Stimulated activated naive B cell treated with anti-CD40 and anti-IgM and Interleukin-4, amounts not matched to agents 10 μg/mL and 1 μg/mL and 100 μg/mL, for 72 hours (primary cell): ENCODE data around the gene CEP72.

Experiments used
- ATAC-seq, 2 donors: fragments of 150-1000 bp; cut with Tn5 transposase; replicated peaks; 2 replicates each; pipeline ENCODE4 v1.10.0; 2021; ENCODE audit warnings: moderate library complexity in 1 of 2
- DNase-seq: peaks from one replicate; pipeline ENCODE4 v3.0.0; 2021
- H3K27ac Mint-ChIP-seq: one replicate; pipeline ENCODE4 v1.8.0; 2022; ENCODE audit warnings: mild to moderate bottlenecking, mixed read lengths
- H3K27me3 Mint-ChIP-seq, 2 donors: one replicate each; pipeline ENCODE4 v1.8.0; 2022; ENCODE audit warnings: mixed read lengths in 2 of 2
- H3K36me3 Mint-ChIP-seq, 2 donors: one replicate each; pipeline ENCODE4 v1.8.0; 2022; ENCODE audit warnings: mixed read lengths in 2 of 2, mild to moderate bottlenecking in 1 of 2
- H3K4me1 Mint-ChIP-seq, 2 donors: one replicate each; pipeline ENCODE4 v1.8.0; 2022; ENCODE audit warnings: mixed read lengths in 2 of 2, mild to moderate bottlenecking in 1 of 2
- H3K4me3 Mint-ChIP-seq, 2 donors: one replicate each; pipeline ENCODE4 v1.8.0; 2022; ENCODE audit warnings: mild to moderate bottlenecking in 2 of 2, mixed read lengths in 2 of 2, moderate library complexity in 1 of 2
- H3K9me3 Mint-ChIP-seq, 2 donors: one replicate each; pipeline ENCODE4 v1.8.0; 2022; ENCODE audit warnings: mixed read lengths in 2 of 2, mild to moderate bottlenecking in 1 of 2

Gene CEP72, protein sequence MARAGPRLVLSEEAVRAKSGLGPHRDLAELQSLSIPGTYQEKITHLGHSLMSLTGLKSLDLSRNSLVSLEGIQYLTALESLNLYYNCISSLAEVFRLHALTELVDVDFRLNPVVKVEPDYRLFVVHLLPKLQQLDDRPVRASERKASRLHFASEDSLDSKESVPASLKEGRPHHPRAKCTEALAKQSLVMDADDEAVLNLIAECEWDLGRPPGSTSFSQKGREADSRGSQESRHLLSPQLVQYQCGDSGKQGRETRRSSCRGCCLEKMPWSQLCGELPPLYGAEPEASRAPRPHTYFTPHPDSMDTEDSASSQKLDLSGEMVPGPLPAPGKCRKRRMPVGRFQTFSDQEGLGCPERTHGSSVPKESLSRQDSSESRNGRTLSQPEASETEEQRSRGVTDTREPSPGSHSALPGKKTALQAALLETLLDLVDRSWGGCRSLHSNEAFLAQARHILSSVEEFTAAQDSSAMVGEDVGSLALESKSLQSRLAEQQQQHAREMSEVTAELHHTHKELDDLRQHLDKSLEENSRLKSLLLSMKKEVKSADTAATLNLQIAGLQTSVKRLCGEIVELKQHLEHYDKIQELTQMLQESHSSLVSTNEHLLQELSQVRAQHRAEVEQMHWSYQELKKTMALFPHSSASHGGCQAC

DNA sequence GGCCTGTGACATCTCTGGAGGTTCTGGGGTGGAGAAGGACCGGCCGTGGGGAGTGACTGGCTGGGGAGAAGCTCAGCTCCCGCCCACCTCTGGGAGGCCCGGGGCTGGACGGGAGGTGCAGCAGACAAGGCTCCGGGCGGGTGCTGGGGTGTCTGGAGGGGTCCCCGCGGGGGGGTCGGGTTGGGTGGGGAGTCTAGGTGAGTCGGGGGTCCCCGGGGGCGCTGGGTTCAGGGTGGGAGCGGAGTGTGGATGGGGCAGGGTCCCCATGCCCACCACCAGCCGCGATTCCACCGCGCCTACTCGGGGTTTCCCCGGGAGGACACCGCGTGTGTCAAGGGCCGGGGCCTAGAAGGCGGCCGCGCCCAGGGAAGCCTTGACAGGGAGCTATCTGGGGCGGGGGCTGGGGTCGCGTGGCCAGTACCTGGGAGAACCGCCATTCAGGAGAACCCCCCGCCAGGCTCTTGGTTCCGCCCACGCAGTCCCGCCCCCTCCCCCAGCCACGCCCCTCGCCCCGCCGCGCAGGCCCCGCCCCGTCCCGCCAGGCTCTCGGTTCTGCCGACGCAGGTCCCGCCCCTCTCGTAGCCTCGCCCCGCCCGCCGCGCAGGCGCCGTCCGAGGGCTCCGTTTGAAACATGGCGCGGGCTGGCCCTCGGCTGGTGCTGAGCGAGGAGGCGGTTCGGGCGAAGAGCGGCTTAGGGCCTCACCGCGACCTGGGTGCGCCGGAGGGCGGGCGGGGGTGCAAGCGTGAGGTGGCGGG is at the start of gene CEP72:
Gene CEP72, plus strand, starts transcription at position 610 of the 756 bp plus-strand sequence. Its CDS starts 22 bp downstream, at position 632.
- Mint-ChIP-seq H3K9me3 (peaks cover 4 to 8% of the 10 kb centered on the region in 2 donors), H3K4me1 (peaks cover 44 to 68% of the 10 kb centered on the region in 2 donors), H3K27ac (peak within 1 kb of the TSS; percentile 91), H3K4me3 (peak within 1 kb of the TSS; percentile 86 to 91), H3K27me3 (peaks cover 32 to 36% of the 10 kb centered on the region in 2 donors), H3K36me3 (peaks cover 23 to 26% of the 10 kb centered on the region in 2 donors)
- ATAC-seq: peak; percentile 86 to 91
- peak; percentile 83 for DNase-seq

DNA sequence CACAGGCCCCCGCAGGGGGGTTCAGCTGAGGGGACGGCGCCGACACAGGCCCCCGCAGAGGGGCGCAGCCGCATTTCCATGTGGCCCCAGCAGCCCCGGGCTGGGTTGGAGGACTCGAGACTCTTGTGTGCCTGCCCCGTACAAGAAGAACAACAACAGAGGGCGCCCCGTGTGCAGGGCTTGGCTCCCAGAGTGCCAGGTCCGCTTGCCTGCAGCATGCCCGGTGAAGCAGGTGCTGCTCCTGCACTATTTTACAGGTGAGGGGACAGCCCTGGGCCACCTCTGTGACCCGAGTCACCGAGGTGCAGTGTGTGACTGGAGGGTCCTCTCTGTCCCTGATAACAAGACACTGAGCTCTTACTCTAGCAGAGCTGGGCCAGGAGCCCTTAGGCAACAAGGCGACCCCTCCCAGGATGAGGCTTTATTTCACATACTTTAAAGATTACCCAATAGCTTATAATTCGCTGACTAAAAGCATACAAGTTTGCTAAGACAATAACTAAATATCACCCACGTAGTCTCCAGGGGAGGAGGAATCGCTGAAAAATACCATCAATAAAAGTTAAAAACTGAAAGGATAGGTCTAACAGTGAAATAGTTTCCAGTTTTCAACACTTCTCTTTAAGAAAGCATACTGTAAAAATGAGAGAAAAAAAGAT is 46.2 kb upstream of the CEP72 start:
- peaks cover 24 to 56% of the 10 kb centered on the region in 2 donors for H3K27me3 Mint-ChIP-seq
- no peak overlapping the region for H3K4me3 Mint-ChIP-seq
- peaks cover 0 to 8% of the 10 kb centered on the region in 2 donors for H3K9me3 Mint-ChIP-seq
- DNase-seq (no peak), ATAC-seq (no peak)
- no peak overlapping the region for H3K27ac Mint-ChIP-seq
- no peaks in the 10 kb centered on the region for H3K36me3 Mint-ChIP-seq
- H3K4me1 Mint-ChIP-seq: peaks cover 8 to 10% of the 10 kb centered on the region in 2 donors

DNA sequence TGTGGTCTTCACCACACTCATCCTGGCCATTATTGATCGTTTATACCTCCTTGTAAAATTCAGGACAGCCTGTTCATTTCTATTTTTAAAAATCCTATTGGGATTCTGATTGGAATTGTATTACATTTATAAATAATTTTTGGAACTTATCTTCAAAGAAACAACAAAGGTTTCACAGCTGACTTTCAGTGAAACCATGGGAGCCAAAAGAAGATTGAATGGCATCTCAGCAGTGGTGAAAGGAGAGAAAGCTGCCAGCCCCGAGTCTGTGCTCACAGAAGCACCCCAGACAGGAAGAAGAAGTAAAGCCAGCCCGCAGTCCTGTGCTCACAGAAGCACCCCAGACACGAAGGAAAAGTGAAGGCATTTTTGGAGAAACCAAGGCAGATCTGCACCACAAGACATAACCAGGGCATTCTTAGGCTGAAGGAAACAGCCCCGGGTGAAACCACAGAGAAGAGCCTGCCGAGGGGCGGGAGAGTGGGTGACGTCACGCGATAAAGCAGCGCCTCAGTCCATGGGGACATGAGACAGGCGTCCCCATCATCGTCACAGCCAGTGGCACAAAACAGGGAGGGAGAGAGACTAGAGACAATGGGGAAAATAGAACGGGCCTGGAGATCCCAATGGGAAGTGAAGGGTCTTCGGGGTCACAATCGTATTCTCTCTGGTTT is 45.4 kb upstream of the CEP72 start:
- Mint-ChIP-seq H3K4me1 (peaks cover 8 to 10% of the 10 kb centered on the region in 2 donors), H3K9me3 (peaks cover 0 to 8% of the 10 kb centered on the region in 2 donors), H3K27ac (no peak overlapping the region), H3K4me3 (no peak overlapping the region), H3K27me3 (peaks cover 24 to 56% of the 10 kb centered on the region in 2 donors), H3K36me3 (no peaks in the 10 kb centered on the region)
- no peak for ATAC-seq
- no peak for DNase-seq

DNA sequence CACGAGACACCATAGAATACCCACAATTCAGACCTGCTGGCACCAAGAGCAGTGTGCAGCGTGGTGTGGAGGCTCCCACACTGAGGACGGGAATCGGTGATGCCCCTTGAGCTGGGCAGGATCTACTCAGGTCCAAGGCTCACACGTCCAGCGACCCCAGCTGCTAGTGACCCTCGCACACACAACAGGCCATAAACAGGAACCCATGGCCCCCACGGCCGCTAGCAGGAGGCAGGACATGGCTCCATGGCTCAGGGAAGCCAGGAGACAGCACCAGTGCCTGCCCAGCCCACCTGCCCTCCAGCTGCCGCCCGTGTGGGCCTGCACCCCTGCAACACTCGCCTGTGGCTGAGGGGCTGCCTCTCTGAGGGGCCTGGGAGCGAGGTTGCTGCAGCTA is 44.5 kb upstream of the CEP72 start:
- H3K27me3 Mint-ChIP-seq: peaks cover 24 to 65% of the 10 kb centered on the region in 2 donors
- H3K4me1 Mint-ChIP-seq: peaks cover 10 to 11% of the 10 kb centered on the region in 2 donors
- H3K9me3 Mint-ChIP-seq: peaks cover 0 to 8% of the 10 kb centered on the region in 2 donors
- no peak overlapping the region for H3K4me3 Mint-ChIP-seq
- no peak for DNase-seq
- H3K27ac Mint-ChIP-seq: no peak overlapping the region
- H3K36me3 Mint-ChIP-seq: no peaks in the 10 kb centered on the region
- no peak for ATAC-seq

DNA sequence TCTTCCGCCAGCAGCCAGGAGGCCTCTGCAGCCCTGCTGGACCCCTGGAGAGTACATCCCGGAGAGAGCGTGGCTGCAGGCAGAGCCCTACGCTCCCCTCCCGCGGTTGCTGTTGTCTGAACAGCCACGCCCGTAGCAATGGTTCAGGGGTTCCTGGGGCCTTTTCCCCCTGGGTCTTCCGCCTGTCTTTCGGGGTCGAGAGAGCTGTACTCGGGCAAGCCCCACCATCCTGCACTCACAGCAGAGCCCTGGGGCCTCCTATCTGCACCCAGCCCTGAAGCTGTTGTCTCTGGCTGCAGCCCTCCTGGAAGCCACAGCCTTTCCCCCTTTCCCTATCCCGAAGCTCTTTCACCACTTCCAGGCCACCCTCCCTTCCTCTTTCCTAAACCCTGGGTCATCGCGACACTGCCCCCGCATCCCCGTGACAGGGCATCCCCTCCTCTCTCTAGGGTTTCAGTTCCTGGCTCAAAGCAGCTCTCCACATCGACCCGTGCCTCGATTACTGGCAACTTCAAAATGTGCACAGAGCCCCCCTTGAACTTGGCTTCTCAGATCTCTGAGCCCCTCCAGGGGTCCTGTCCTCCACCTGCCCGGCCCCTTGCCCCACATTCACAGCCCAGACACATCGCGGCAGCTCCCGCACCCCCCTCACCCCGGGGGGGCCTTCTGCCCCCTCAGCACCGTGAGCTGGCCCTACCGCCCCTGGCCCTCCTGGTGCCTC is 43.9 kb upstream of the CEP72 start:
- Mint-ChIP-seq H3K27ac (no peak overlapping the region), H3K9me3 (peaks cover 0 to 8% of the 10 kb centered on the region in 2 donors), H3K27me3 (peaks cover 24 to 70% of the 10 kb centered on the region in 2 donors), H3K4me1 (peaks cover 10 to 11% of the 10 kb centered on the region in 2 donors), H3K36me3 (no peaks in the 10 kb centered on the region), H3K4me3 (no peak overlapping the region)
- ATAC-seq (peak; percentile 31), DNase-seq (no peak)

DNA sequence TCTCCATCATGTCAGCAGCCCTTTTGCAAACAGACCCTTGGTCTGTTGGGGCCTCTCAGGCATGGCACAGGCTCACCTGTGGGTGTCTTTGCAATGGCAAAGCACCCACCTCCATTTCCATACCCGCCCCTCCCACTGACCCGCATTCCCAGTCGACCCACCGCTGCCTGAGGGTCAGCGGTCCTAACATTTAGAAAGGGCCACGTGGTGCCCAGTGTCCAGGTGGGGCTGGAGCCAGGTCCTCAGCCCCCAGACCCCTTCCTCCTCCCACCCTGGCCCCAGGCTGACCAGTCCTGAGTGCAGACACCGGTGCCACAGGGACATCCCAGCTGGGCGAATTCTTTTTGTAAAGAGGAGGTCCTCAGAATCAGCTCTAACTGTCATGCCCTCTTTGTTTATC is 43.3 kb upstream of the CEP72 start:
- Mint-ChIP-seq H3K36me3 (no peaks in the 10 kb centered on the region), H3K9me3 (peaks cover 0 to 8% of the 10 kb centered on the region in 2 donors), H3K4me1 (peaks cover 10 to 11% of the 10 kb centered on the region in 2 donors), H3K27me3 (peaks cover 29 to 76% of the 10 kb centered on the region in 2 donors), H3K4me3 (no peak overlapping the region), H3K27ac (no peak overlapping the region)
- ATAC-seq (no peak), DNase-seq (no peak)

DNA sequence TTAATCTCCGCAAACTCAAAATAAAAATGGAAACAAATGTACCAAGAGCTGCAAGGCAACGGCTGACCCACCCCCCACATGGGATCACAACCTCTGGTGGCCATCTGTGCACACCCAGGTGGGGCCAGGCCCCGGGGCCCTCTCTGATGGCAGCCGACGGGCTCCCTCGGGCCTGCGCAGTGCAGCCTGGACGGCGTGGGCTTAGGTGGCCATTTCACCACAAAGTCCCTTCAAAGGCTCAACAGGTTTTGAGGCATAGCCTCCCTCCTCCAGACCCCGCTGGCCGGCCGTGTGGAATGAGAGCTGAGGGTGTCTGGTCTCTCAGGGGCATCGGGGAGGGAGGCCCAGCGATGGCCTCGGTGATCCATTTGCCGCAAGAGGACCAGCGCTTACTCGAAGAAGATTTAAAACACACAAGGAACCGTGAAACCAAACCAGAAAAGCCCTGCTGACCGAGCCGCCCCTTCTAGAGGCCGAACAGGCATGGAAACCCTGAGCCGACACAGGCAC is 42.7 kb upstream of the CEP72 start:
- H3K27ac Mint-ChIP-seq: no peak overlapping the region
- ATAC-seq: no peak
- H3K9me3 Mint-ChIP-seq: peaks cover 0 to 8% of the 10 kb centered on the region in 2 donors

DNA sequence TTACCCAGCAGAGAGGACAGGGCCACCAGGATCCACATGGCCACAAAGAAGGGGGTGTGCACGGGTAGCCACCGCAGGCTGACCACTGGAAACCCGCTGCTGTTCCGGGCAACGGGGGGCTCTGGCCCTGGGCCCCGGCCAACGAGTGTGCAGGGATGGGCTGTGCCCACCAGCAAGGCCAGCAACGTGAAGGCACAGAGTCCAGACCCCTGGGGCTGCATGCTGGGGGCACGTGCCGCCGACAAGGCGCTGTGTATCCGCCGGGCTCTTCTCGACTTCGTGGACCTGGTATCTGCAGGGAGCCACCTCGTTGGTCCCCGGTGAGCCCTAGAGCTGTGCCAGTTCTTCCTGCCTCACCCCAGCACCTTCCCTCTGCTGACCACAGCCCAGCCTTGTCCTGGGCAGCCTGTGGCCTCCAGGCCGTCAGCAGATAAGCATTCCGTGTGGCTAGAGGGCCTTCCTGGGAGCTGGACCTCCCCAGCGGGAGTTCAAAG is 42.2 kb upstream of the CEP72 start:
- Mint-ChIP-seq H3K27ac (no peak overlapping the region), H3K4me1 (peaks cover 10 to 11% of the 10 kb centered on the region in 2 donors), H3K4me3 (no peak overlapping the region), H3K9me3 (peaks cover under 1 to 10% of the 10 kb centered on the region in 2 donors), H3K36me3 (peaks cover under 1 to 2% of the 10 kb centered on the region in 2 donors), H3K27me3 (peaks cover 38 to 87% of the 10 kb centered on the region in 2 donors)
- ATAC-seq: no peak
- no peak for DNase-seq

More for the DNA sequence above, 42.7 kb upstream of the CEP72 start:
- Mint-ChIP-seq H3K4me1 (peaks cover 10 to 11% of the 10 kb centered on the region in 2 donors), H3K36me3 (no peaks in the 10 kb centered on the region), H3K27me3 (peaks cover 33 to 82% of the 10 kb centered on the region in 2 donors), H3K4me3 (no peak overlapping the region)
- no peak for DNase-seq

DNA sequence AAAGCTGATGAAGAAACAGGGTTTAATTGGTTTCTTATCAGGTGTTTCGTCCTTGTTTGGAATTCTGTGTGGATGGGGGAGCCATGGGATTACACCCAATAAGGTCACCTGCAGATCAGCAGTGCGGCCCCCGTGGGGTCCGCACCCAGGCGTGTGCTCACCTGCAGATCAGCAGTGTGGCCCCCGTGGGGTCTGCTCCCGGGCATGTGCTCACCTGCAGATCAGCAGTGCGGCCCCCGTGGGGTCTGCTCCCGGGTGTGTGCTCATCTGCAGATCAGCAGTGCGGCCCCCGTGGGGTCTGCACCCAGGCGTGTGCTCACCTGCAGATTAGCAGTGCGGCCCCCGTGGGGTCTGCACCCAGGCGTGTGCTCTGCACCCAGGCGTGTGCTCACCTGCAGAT is 41.7 kb upstream of the CEP72 start:
- DNase-seq (no peak), ATAC-seq (no peak)
- peaks cover 10 to 11% of the 10 kb centered on the region in 2 donors for H3K4me1 Mint-ChIP-seq
- H3K27me3 Mint-ChIP-seq: peaks cover 43 to 92% of the 10 kb centered on the region in 2 donors
- peaks cover 2 to 4% of the 10 kb centered on the region in 2 donors for H3K36me3 Mint-ChIP-seq
- peaks cover 4 to 14% of the 10 kb centered on the region in 2 donors for H3K9me3 Mint-ChIP-seq
- H3K4me3 Mint-ChIP-seq: no peak overlapping the region
- H3K27ac Mint-ChIP-seq: no peak overlapping the region

DNA sequence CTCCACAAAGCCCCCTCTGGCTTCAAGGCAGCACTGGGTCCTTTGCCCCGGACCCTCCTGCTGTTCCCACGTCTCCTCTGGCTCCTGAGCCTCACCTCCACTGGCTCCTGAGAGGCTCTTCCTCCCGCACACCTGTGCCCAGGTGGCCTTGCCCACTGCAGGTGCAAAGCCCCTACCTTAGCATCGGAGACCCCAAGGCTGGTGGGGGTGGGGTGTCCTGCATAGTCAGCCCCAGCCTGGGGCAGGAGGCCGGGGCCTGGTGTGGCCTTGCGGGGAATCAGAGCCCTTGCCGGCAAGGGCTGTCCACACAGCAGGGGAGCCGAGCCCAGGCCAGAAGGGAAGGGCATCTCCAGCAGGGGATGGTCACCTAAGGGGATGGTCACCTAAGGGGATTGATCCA is 41.3 kb upstream of the CEP72 start:
- DNase-seq (no peak), ATAC-seq (no peak)
- H3K27me3 Mint-ChIP-seq: peaks cover 48 to 95% of the 10 kb centered on the region in 2 donors
- peaks cover 2 to 8% of the 10 kb centered on the region in 2 donors for H3K36me3 Mint-ChIP-seq
- H3K27ac Mint-ChIP-seq: no peak overlapping the region
- no peak overlapping the region for H3K4me3 Mint-ChIP-seq
- H3K9me3 Mint-ChIP-seq: peaks cover 8 to 18% of the 10 kb centered on the region in 2 donors
- H3K4me1 Mint-ChIP-seq: peaks cover 10 to 11% of the 10 kb centered on the region in 2 donors

DNA sequence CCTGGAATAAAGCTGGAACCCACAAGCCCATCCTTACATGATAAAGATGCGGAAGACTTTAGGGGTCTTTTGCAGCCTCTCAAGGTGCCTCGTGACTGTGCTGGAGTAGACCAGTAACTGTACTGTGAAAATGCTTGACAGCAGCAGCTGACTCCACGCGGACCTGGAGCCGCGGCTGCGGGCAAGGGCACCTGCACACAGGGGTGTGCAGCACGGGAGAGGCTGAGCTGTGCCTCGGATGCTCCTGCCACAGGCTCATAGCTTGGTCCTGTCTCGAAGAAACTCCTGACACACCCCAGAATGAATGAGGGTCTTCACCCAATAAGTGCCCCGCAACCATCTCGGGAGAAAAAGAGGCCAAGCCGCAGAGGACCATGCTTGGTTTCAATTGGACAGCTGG is 40.3 kb upstream of the CEP72 start:
- DNase-seq: no peak
- H3K27ac Mint-ChIP-seq: no peak overlapping the region
- no peak for ATAC-seq
- peaks cover 5 to 12% of the 10 kb centered on the region in 2 donors for H3K36me3 Mint-ChIP-seq
- no peak overlapping the region for H3K4me3 Mint-ChIP-seq
- H3K9me3 Mint-ChIP-seq: peaks cover 15 to 17% of the 10 kb centered on the region in 2 donors
- peaks cover 10 to 11% of the 10 kb centered on the region in 2 donors for H3K4me1 Mint-ChIP-seq
- H3K27me3 Mint-ChIP-seq: peaks cover 51 to 93% of the 10 kb centered on the region in 2 donors

DNA sequence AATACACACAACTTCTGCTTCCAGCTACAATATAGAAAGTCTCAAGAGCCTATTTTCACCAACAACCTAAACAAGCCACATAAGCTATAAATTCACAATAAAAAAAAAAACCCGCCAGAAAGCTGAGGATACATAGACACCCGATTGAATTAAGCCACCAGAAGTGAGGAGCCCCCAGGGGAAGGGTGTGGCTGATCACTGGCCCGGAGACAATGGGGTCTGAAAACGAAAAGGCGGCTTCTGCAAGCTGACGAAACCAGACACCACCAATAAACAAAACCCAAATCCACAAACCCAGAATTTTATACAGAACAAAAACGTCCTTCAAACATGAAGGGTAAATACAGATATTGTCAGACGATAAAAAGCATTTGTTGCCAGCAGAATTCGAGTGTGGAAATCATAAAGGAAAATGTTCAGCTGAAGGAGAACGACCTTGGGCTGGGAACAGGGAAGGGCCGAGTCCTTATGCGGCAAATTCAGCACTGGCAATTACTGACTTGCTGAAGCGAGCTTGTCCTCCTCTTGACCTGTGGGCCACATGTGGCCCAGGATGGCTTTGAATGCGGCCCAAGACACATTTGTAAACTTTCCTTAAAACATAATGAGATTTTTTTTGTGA is 39.6 kb upstream of the CEP72 start:
- DNase-seq (no peak), ATAC-seq (no peak)
- H3K9me3 Mint-ChIP-seq: peaks cover 16 to 17% of the 10 kb centered on the region in 2 donors
- H3K36me3 Mint-ChIP-seq: peaks cover 5 to 12% of the 10 kb centered on the region in 2 donors
- H3K27ac Mint-ChIP-seq: no peak overlapping the region
- peaks cover 9 to 10% of the 10 kb centered on the region in 2 donors for H3K4me1 Mint-ChIP-seq
- peaks cover 44 to 86% of the 10 kb centered on the region in 2 donors for H3K27me3 Mint-ChIP-seq
- H3K4me3 Mint-ChIP-seq: no peak overlapping the region
